SK-N-SH treated with all-trans-retinoic acid at 6 μM for 48 hours (cell line): ENCODE data around the gene FAM236A.
"Not testable (repeated sequence)": the region's sequence is repeated elsewhere in the genome, so short reads cannot be mapped to it uniquely, and the experiment has no call there.

ENCODE experiments used
- ARNTL ChIP-seq: fragments of 450-650 bp; formaldehyde crosslinking; IDR thresholded peaks from 2 replicates; pipeline ENCODE4 v1.5.0; 2020; ENCODE audit warnings: low read depth, mild to moderate bottlenecking, moderate library complexity, borderline replicate concordance
- CREB5 ChIP-seq: fragments of 250-450 bp; sonication (Bioruptor Pico); IDR thresholded peaks from 2 replicates; pipeline ENCODE4 v1.5.1; 2020; ENCODE audit warnings: low read depth, mild to moderate bottlenecking, moderate library complexity
- CSDC2 ChIP-seq: fragments of 250-450 bp; sonication (Bioruptor Pico); IDR thresholded peaks from 2 replicates; pipeline ENCODE4 v1.5.0; 2020; ENCODE audit warnings: mild to moderate bottlenecking, moderate library complexity
- OSR1 ChIP-seq: fragments of 250-450 bp; sonication (Bioruptor Pico); IDR thresholded peaks from 2 replicates; pipeline ENCODE4 v1.8.0; 2022; ENCODE audit warnings: moderate library complexity, mild to moderate bottlenecking, inconsistent platforms
- POU6F1 ChIP-seq: fragments of 250-450 bp; sonication (Bioruptor Pico); IDR thresholded peaks from 2 replicates; pipeline ENCODE4 v1.8.0; 2021; ENCODE audit warnings: low read depth, mild to moderate bottlenecking, moderate library complexity, borderline replicate concordance
- SNAI2 ChIP-seq: fragments of 250-450 bp; sonication (Bioruptor Pico); IDR thresholded peaks from 2 replicates; pipeline ENCODE4 v1.5.0; 2020; ENCODE audit warnings: mild to moderate bottlenecking, moderate library complexity
- ZNF70 ChIP-seq: fragments of 450-650 bp; formaldehyde crosslinking; IDR thresholded peaks from 2 replicates; pipeline ENCODE4 v1.5.0; 2020; ENCODE audit warnings: mild to moderate bottlenecking, moderate library complexity

- not testable (repeated sequence) for TF ChIP-seq CREB5 (CRISPR knock-in tag); POU6F1 (CRISPR knock-in tag); CSDC2; ARNTL (CRISPR knock-in tag); ZNF70 (CRISPR knock-in tag); OSR1; SNAI2 (CRISPR knock-in tag)
These were observed 5.8 kb downstream of the FAM236A start, which contains the start of gene DMRTC1 for GRCh38 chrX:72943819-72944169.
